Skeletal muscle tissue (tissue), 4 donors: ENCODE measurements around the gene MARS1. TPM values are rescaled to one million over a fixed set of nuclear protein-coding genes. Genes with fewer than 3 reads are reported as not detected.

Source experiments
- H3K27ac ChIP-seq: one replicate; pipeline ENCODE4 v1.7.0; 2013; ENCODE audit warnings: mild to moderate bottlenecking, low read depth, low read length, inconsistent platforms
- H3K27me3 ChIP-seq, 3 donors: one replicate each; pipeline ENCODE4 v1.7.0; 2013; ENCODE audit warnings: low read length in 3 of 3; ENCODE audit not compliant: control insufficient read depth in 3 of 3, insufficient read depth in 3 of 3
- H3K36me3 ChIP-seq, 3 donors: one replicate each; pipeline ENCODE4 v1.7.0; 2013; ENCODE audit warnings: low read length in 3 of 3; ENCODE audit not compliant: control insufficient read depth in 3 of 3, insufficient read depth in 3 of 3
- H3K4me1 ChIP-seq, 3 donors: one replicate each; pipeline ENCODE4 v1.7.0; 2013; ENCODE audit warnings: low read length in 3 of 3, mild to moderate bottlenecking in 3 of 3; ENCODE audit not compliant: control insufficient read depth in 3 of 3, insufficient read depth in 3 of 3
- H3K4me3 ChIP-seq, 3 donors: one replicate each; pipeline ENCODE4 v1.7.0; 2013; ENCODE audit warnings: low read length in 3 of 3
- H3K9ac ChIP-seq, 3 donors: one replicate each; pipeline ENCODE4 v1.7.0; 2013; ENCODE audit warnings: low read length in 3 of 3, mild to moderate bottlenecking in 3 of 3, moderate library complexity in 2 of 3, low read depth in 1 of 3
- H3K9me3 ChIP-seq, 3 donors: one replicate each; pipeline ENCODE4 v1.7.0; 2013; ENCODE audit warnings: low read length in 3 of 3; ENCODE audit not compliant: control insufficient read depth in 3 of 3
- total RNA-seq: library from RNA; depleted of rRNA; stranded (reverse); fragments of >200 nt; gene quantifications from one replicate; pipeline ENCODE4 v1.2.3, GENCODE V29; 2014
- donor health status: Osteomylitis.

MARS1 gene
- total RNA-seq, 1 donor from 2014 or later, result 68.4 TPM

- Histone ChIP-seq H3K4me1 (no peaks in the 10 kb centered on the region), H3K27ac (no peak overlapping the region), H3K9ac (no peak overlapping the region), H3K9me3 (no peaks in the 10 kb centered on the region), H3K4me3 (no peak overlapping the region), H3K36me3 (peaks cover 49 to 67% (median 60%) of the 10 kb centered on the region in 3 donors), H3K27me3 (no peaks in the 10 kb centered on the region)
Observed at GRCh38 chr12:57534991-57535543, 47.2 kb downstream of the MARS1 start.

- Histone ChIP-seq H3K9me3 (no peaks in the 10 kb centered on the region), H3K36me3 (peaks cover 42 to 67% (median 52%) of the 10 kb centered on the region in 3 donors), H3K9ac (no peak overlapping the region), H3K4me1 (no peaks in the 10 kb centered on the region), H3K27ac (no peak overlapping the region), H3K4me3 (no peak overlapping the region), H3K27me3 (no peaks in the 10 kb centered on the region)
Observed at GRCh38 chr12:57535764-57536596, 48.1 kb downstream of the MARS1 start.

GRCh38 chr12:57536597-57536942 lies 48.7 kb downstream of the MARS1 start:
- no peaks in the 10 kb centered on the region for H3K9me3 ChIP-seq
- H3K27ac ChIP-seq, result no peak overlapping the region
- no peak overlapping the region for H3K9ac ChIP-seq
- no peaks in the 10 kb centered on the region for H3K27me3 ChIP-seq
- peaks cover 39 to 67% (median 53%) of the 10 kb centered on the region in 3 donors for H3K36me3 ChIP-seq
- H3K4me1 ChIP-seq, result no peaks in the 10 kb centered on the region
- no peak overlapping the region for H3K4me3 ChIP-seq

- peaks cover 20 to 47% (median 31%) of the 10 kb centered on the region in 3 donors for H3K36me3 ChIP-seq
- no peak overlapping the region for H3K9ac ChIP-seq
- H3K27me3 ChIP-seq, result no peaks in the 10 kb centered on the region
- no peak overlapping the region for H3K27ac ChIP-seq
- no peaks in the 10 kb centered on the region for H3K9me3 ChIP-seq
- no peak overlapping the region for H3K4me3 ChIP-seq
- peaks cover 0 to 5% (median 4%) of the 10 kb centered on the region in 3 donors for H3K4me1 ChIP-seq
Observed at GRCh38 chr12:57539134-57539768, 51.4 kb downstream of the MARS1 start.

GRCh38 chr12:57541001-57541400 lies 53.1 kb downstream of the MARS1 start:
- Histone ChIP-seq H3K27ac (no peak overlapping the region), H3K36me3 (peaks cover 11 to 33% (median 16%) of the 10 kb centered on the region in 3 donors), H3K9ac (no peak overlapping the region), H3K4me3 (no peak overlapping the region), H3K27me3 (no peaks in the 10 kb centered on the region), H3K9me3 (no peaks in the 10 kb centered on the region), H3K4me1 (peaks cover 12 to 15% (median 15%) of the 10 kb centered on the region in 3 donors)

- Histone ChIP-seq H3K4me3 (no peak overlapping the region), H3K4me1 (peaks cover 18 to 21% (median 21%) of the 10 kb centered on the region in 3 donors), H3K27me3 (no peaks in the 10 kb centered on the region), H3K9ac (no peak overlapping the region), H3K27ac (no peak overlapping the region), H3K36me3 (peaks cover 11 to 33% (median 16%) of the 10 kb centered on the region in 3 donors), H3K9me3 (no peaks in the 10 kb centered on the region)
Observed at GRCh38 chr12:57541717-57542116, 53.8 kb downstream of the MARS1 start.

- H3K9ac ChIP-seq, result no peak overlapping the region
- no peak overlapping the region for H3K4me3 ChIP-seq
- H3K36me3 ChIP-seq, result peaks cover 10 to 25% (median 11%) of the 10 kb centered on the region in 3 donors
- no peak overlapping the region for H3K27ac ChIP-seq
- H3K4me1 ChIP-seq, result peaks cover 18 to 24% (median 21%) of the 10 kb centered on the region in 3 donors
- H3K9me3 ChIP-seq, result no peaks in the 10 kb centered on the region
- peaks cover 2% of the 10 kb centered on the region in 3 donors for H3K27me3 ChIP-seq
Observed at GRCh38 chr12:57543581-57543980, 55.7 kb downstream of the MARS1 start.

- Histone ChIP-seq H3K27ac (peak overlapping the region; percentile 87), H3K9me3 (no peaks in the 10 kb centered on the region), H3K36me3 (peaks cover 5 to 9% (median 9%) of the 10 kb centered on the region in 3 donors), H3K9ac (peak overlapping the region; percentile 87 to 96 (median 96)), H3K4me1 (peaks cover 22 to 27% (median 25%) of the 10 kb centered on the region in 3 donors), H3K27me3 (peaks cover 22 to 26% (median 25%) of the 10 kb centered on the region in 3 donors), H3K4me3 (peak overlapping the region; percentile 80 to 95 (median 84))
Observed at GRCh38 chr12:57545809-57546437, 58.1 kb downstream of the MARS1 start.

GRCh38 chr12:57546438-57547287 lies 58.8 kb downstream of the MARS1 start, which contains the start of gene DCTN2:
Gene DCTN2, minus strand, starts transcription at chr12:57547192. Its CDS starts 129 bp downstream, at chr12:57547063.
- Histone ChIP-seq H3K4me1 (peaks cover 22 to 27% (median 25%) of the 10 kb centered on the region in 3 donors), H3K4me3 (peak within 1 kb of the TSS; percentile 80 to 95 (median 84)), H3K9me3 (no peaks in the 10 kb centered on the region), H3K27me3 (peaks cover 25 to 32% (median 28%) of the 10 kb centered on the region in 3 donors), H3K9ac (peak within 1 kb of the TSS; percentile 87 to 96 (median 96)), H3K36me3 (peaks cover 1 to 5% (median 2%) of the 10 kb centered on the region in 3 donors), H3K27ac (peak within 1 kb of the TSS; percentile 87)
